ENCODE data around the gene RAB30. TPM values are rescaled to one million over a fixed set of nuclear protein-coding genes. Genes with fewer than 3 reads are reported as not detected.
A peak's percentile ranks its signal among the peaks of the same experiment; 100 is the strongest.
"Not testable (repeated sequence)": the region's sequence is repeated elsewhere in the genome, so short reads cannot be mapped to it uniquely, and the experiment has no call there.

Gene RAB30
- total and polyA plus RNA-seq, 2 donors from 2014 or later = 3.1 to 15.2 TPM

- Histone ChIP-seq H3K27ac (ENCODE audit: low read depth in 2 of 2, low read length in 2 of 2) (no peak overlapping the region), H3K36me3 (ENCODE audit: control insufficient read depth in 2 of 3, insufficient read depth in 3 of 3, low read length in 3 of 3) (no peaks in the 10 kb centered on the region), H3K9me3 (ENCODE audit: control insufficient read depth in 2 of 3, insufficient read depth in 1 of 3, low read length in 3 of 3) (no peaks in the 10 kb centered on the region), H3K27me3 (ENCODE audit: control insufficient read depth, insufficient read depth, low read length) (no peaks in the 10 kb centered on the region), H3K9ac (ENCODE audit: low read length in 3 of 3) (no peak overlapping the region), H3K4me1 (ENCODE audit: control insufficient read depth in 2 of 3, insufficient read depth in 2 of 3, low read depth in 1 of 3, low read length in 3 of 3) (peaks cover 0 to 13% (median 4%) of the 10 kb centered on the region in 3 donors), H3K4me3 (ENCODE audit: low read length in 3 of 3) (no peak overlapping the region)
- DNase-seq = no peak
- no peak for TF ChIP-seq CTCF (IDR thresholded peaks at IDR 0.05; ENCODE audit: borderline replicate concordance, extremely low read depth, insufficient read depth)
- intact Hi-C loops (cut with DNase I) = no loop called here
- no peak for FAIRE-seq
Observed at GRCh38 chr11:83009999-83010398, 61.7 kb downstream of the RAB30 start.

GRCh38 chr11:83009136-83009535 is 62.6 kb downstream of the RAB30 start:
- intact Hi-C loops (cut with DNase I); H3K36me3 ChIP-seq (ENCODE audit: control insufficient read depth in 2 of 3, insufficient read depth in 3 of 3, low read length in 3 of 3); FAIRE-seq; DNase-seq; H3K27ac ChIP-seq (ENCODE audit: low read depth in 2 of 2, low read length in 2 of 2); H3K4me3 ChIP-seq (ENCODE audit: low read length in 3 of 3); H3K27me3 ChIP-seq (ENCODE audit: control insufficient read depth, insufficient read depth, low read length); H3K9me3 ChIP-seq (ENCODE audit: control insufficient read depth in 2 of 3, insufficient read depth in 1 of 3, low read length in 3 of 3); H3K9ac ChIP-seq (ENCODE audit: low read length in 3 of 3): not testable (repeated sequence)
- peaks cover 0 to 16% (median 4%) of the 10 kb centered on the region in 3 donors for H3K4me1 ChIP-seq (ENCODE audit: control insufficient read depth in 2 of 3, insufficient read depth in 2 of 3, low read depth in 1 of 3, low read length in 3 of 3)

- Histone ChIP-seq H3K9me3 (ENCODE audit: control insufficient read depth in 2 of 3, insufficient read depth in 1 of 3, low read length in 3 of 3) (no peaks in the 10 kb centered on the region), H3K4me3 (ENCODE audit: low read length in 3 of 3) (no peak overlapping the region), H3K27ac (ENCODE audit: low read depth in 2 of 2, low read length in 2 of 2) (no peak overlapping the region), H3K27me3 (ENCODE audit: control insufficient read depth, insufficient read depth, low read length) (no peaks in the 10 kb centered on the region), H3K4me1 (ENCODE audit: control insufficient read depth in 2 of 3, insufficient read depth in 2 of 3, low read depth in 1 of 3, low read length in 3 of 3) (peaks cover 0 to 16% (median 4%) of the 10 kb centered on the region in 3 donors), H3K36me3 (ENCODE audit: control insufficient read depth in 2 of 3, insufficient read depth in 3 of 3, low read length in 3 of 3) (no peaks in the 10 kb centered on the region), H3K9ac (ENCODE audit: low read length in 3 of 3) (no peak overlapping the region)
- TF ChIP-seq CTCF (IDR thresholded peaks at IDR 0.05; ENCODE audit: borderline replicate concordance, extremely low read depth, insufficient read depth) = no peak
- DNase-seq (no peak), FAIRE-seq (no peak)
- intact Hi-C loops (cut with DNase I) = no loop called here
Observed at GRCh38 chr11:83008581-83008923, 63.1 kb downstream of the RAB30 start.

GRCh38 chr11:83007909-83008580 is 63.7 kb downstream of the RAB30 start:
- TF ChIP-seq CTCF (IDR thresholded peaks at IDR 0.05; ENCODE audit: borderline replicate concordance, extremely low read depth, insufficient read depth) = no peak
- H3K4me3 ChIP-seq (ENCODE audit: low read length in 3 of 3) = no peak overlapping the region
- H3K9me3 ChIP-seq (ENCODE audit: control insufficient read depth in 2 of 3, insufficient read depth in 1 of 3, low read length in 3 of 3) = no peaks in the 10 kb centered on the region
- H3K27ac ChIP-seq (ENCODE audit: low read depth in 2 of 2, low read length in 2 of 2) = no peak overlapping the region
- peaks cover 0 to 16% (median 4%) of the 10 kb centered on the region in 3 donors for H3K4me1 ChIP-seq (ENCODE audit: control insufficient read depth in 2 of 3, insufficient read depth in 2 of 3, low read depth in 1 of 3, low read length in 3 of 3)
- DNase-seq = peak in 2 of 5 donors; percentile 59 to 75
- intact Hi-C loops (cut with DNase I) = no loop called here
- no peak overlapping the region for H3K9ac ChIP-seq (ENCODE audit: low read length in 3 of 3)
- FAIRE-seq = no peak
- no peaks in the 10 kb centered on the region for H3K27me3 ChIP-seq (ENCODE audit: control insufficient read depth, insufficient read depth, low read length)
- no peaks in the 10 kb centered on the region for H3K36me3 ChIP-seq (ENCODE audit: control insufficient read depth in 2 of 3, insufficient read depth in 3 of 3, low read length in 3 of 3)

Measured in kidney (tissue), 14 donors.